Fibroblast of skin of left quadriceps (primary cell): ENCODE data around the gene TLE2.
A peak's percentile ranks its signal among the peaks of the same experiment; 100 is the strongest.

Experiments used
- DNase-seq, 2 experiments: peaks; one replicate each; pipeline ENCODE4 v3.0.0-alpha.2; 2013; ENCODE audit warnings: low read depth in 2 of 2

TLE2 gene

GRCh38 chr19:2950286-2951124 lies 78.6 kb downstream of the TLE2 start:
- DNase-seq, result peak; percentile 99

GRCh38 chr19:2949939-2950285 lies 79.2 kb downstream of the TLE2 start:
- no peak for DNase-seq
